Chondrocyte (in vitro differentiated cells): ENCODE measurements around the gene CES2. TPM values are rescaled to one million over a fixed set of nuclear protein-coding genes. Genes with fewer than 3 reads are reported as not detected.

Experiments
- DNase-seq: peaks from one replicate; pipeline ENCODE4 v3.0.0; 2021; ENCODE audit warnings: mixed read lengths, low spot score
- H3K27ac Mint-ChIP-seq: one replicate; pipeline ENCODE4 v1.8.0; 2021; ENCODE audit warnings: mild to moderate bottlenecking, moderate library complexity, mixed read lengths; ENCODE audit not compliant: unreplicated experiment
- H3K27me3 Mint-ChIP-seq: 2 replicates; pipeline ENCODE4 v1.8.0; 2021; ENCODE audit warnings: low read depth, mixed read lengths
- H3K36me3 Mint-ChIP-seq: 2 replicates; pipeline ENCODE4 v1.8.0; 2021; ENCODE audit warnings: low read depth, mixed read lengths
- H3K4me1 Mint-ChIP-seq: 2 replicates; pipeline ENCODE4 v1.8.0; 2021; ENCODE audit warnings: low read depth, mild to moderate bottlenecking, mixed read lengths
- H3K4me3 Mint-ChIP-seq: one replicate; pipeline ENCODE4 v1.8.0; 2021; ENCODE audit warnings: mild to moderate bottlenecking, moderate library complexity, mixed read lengths; ENCODE audit not compliant: unreplicated experiment
- H3K9me3 Mint-ChIP-seq: 2 replicates; pipeline ENCODE4 v1.8.0; 2021; ENCODE audit warnings: low read depth, mixed read lengths
- CTCF ChIP-seq: fragments of 200-600 bp; sonication (generic); IDR thresholded peaks from 2 replicates; pipeline ENCODE4 v1.5.0; 2021; ENCODE audit warnings: antibody characterized with exemption, mild to moderate bottlenecking, moderate library complexity
- long read RNA-seq: library from polyadenylated mRNA; stranded (forward); transcript quantifications from one replicate; pipeline ENCODE4 v2.0.0, GENCODE V29; 2021
- total RNA-seq: library from RNA; stranded (reverse); gene quantifications from 3 replicates; pipeline ENCODE4 v1.2.1, GENCODE V29; 2021

Gene CES2
- total RNA-seq, result 25.2 to 27.9 TPM (median 26.0 TPM) in 3 replicates
- long read RNA-seq, transcript CES2-201 (12 exons, 3,927 nt), result major isoform, 24 of 41 reads
- long read RNA-seq, partial matches to known transcripts, result 3 of 41 reads
- long read RNA-seq, other reads (novel, unspliced or antisense), result 10 of 41 reads

GRCh38 chr16:66935314-66936011 is at the start of gene CES2:
Gene CES2, plus strand, starts transcription at chr16:66935516. Its CDS starts 120 bp downstream, at chr16:66935636.
- peak within 1 kb of the TSS; percentile 95 for H3K4me3 Mint-ChIP-seq
- peaks cover 40% of the 10 kb centered on the region for H3K4me1 Mint-ChIP-seq
- H3K27me3 Mint-ChIP-seq, result no peaks in the 10 kb centered on the region
- H3K27ac Mint-ChIP-seq, result peak within 1 kb of the TSS; percentile 88
- no peak for TF ChIP-seq CTCF
- no peaks in the 10 kb centered on the region for H3K9me3 Mint-ChIP-seq
- H3K36me3 Mint-ChIP-seq, result peaks cover 5% of the 10 kb centered on the region
- no peak for DNase-seq

GRCh38 chr16:66886321-66886720 is 49.0 kb upstream of the CES2 start:
- Mint-ChIP-seq H3K4me1 (peaks cover 5% of the 10 kb centered on the region), H3K36me3 (peaks cover 13% of the 10 kb centered on the region), H3K27me3 (no peaks in the 10 kb centered on the region), H3K4me3 (no peak overlapping the region), H3K27ac (no peak overlapping the region), H3K9me3 (no peaks in the 10 kb centered on the region)
- DNase-seq, result no peak
- TF ChIP-seq CTCF, result no peak

GRCh38 chr16:66886914-66887313 is 48.4 kb upstream of the CES2 start:
- Mint-ChIP-seq H3K4me1 (peaks cover 5% of the 10 kb centered on the region), H3K4me3 (no peak overlapping the region), H3K36me3 (peaks cover 14% of the 10 kb centered on the region), H3K9me3 (no peaks in the 10 kb centered on the region), H3K27ac (no peak overlapping the region), H3K27me3 (no peaks in the 10 kb centered on the region)
- no peak for TF ChIP-seq CTCF
- DNase-seq, result no peak

- Mint-ChIP-seq H3K4me1 (peaks cover 5% of the 10 kb centered on the region), H3K4me3 (no peak overlapping the region), H3K9me3 (no peaks in the 10 kb centered on the region), H3K27ac (no peak overlapping the region), H3K36me3 (peaks cover 14% of the 10 kb centered on the region), H3K27me3 (no peaks in the 10 kb centered on the region)
- TF ChIP-seq CTCF, result no peak
- DNase-seq, result no peak
Observed at GRCh38 chr16:66888647-66889615, 46.4 kb upstream of the CES2 start.

GRCh38 chr16:66889622-66890021 is 45.7 kb upstream of the CES2 start:
- H3K9me3 Mint-ChIP-seq, result no peaks in the 10 kb centered on the region
- H3K36me3 Mint-ChIP-seq, result peaks cover 12% of the 10 kb centered on the region
- H3K27ac Mint-ChIP-seq, result no peak overlapping the region
- H3K4me1 Mint-ChIP-seq, result peaks cover 5% of the 10 kb centered on the region
- no peaks in the 10 kb centered on the region for H3K27me3 Mint-ChIP-seq
- no peak overlapping the region for H3K4me3 Mint-ChIP-seq
- TF ChIP-seq CTCF, result no peak
- DNase-seq, result no peak
